ENCODE data around the gene NMNAT2. TPM values are rescaled to one million over a fixed set of nuclear protein-coding genes. Genes with fewer than 3 reads are reported as not detected.

The NMNAT2 gene
- total RNA-seq, 3 donors from 2014 or later, result 0.29 to 2.4 (median 1.6) TPM

GRCh38 chr1:183385340-183386144 lies 32.6 kb downstream of the NMNAT2 start:
- no peak for TF ChIP-seq CTCF (IDR thresholded peaks at IDR 0.05)
- TF ChIP-seq POLR2A (IDR thresholded peaks at IDR 0.05), result no peak
- TF ChIP-seq POLR2AphosphoS5 (IDR thresholded peaks at IDR 0.05), result no peak
- H3K4me3 ChIP-seq, result no peak overlapping the region
- H3K4me1 ChIP-seq, result no peaks in the 10 kb centered on the region
- H3K27ac ChIP-seq, result no peak overlapping the region
- no peak for DNase-seq (ENCODE audit: low spot score in 2 of 2)
- no peaks in the 10 kb centered on the region for H3K9me3 ChIP-seq
- intact Hi-C loops (cut with DNase I; ENCODE audit: low total_unique reads), result no loop called here
- no peaks in the 10 kb centered on the region for H3K27me3 ChIP-seq
- H3K36me3 ChIP-seq, result no peaks in the 10 kb centered on the region

GRCh38 chr1:183379951-183380350 lies 38.2 kb downstream of the NMNAT2 start:
- H3K27me3 ChIP-seq, result no peaks in the 10 kb centered on the region
- no peak overlapping the region for H3K4me3 ChIP-seq
- no peaks in the 10 kb centered on the region for H3K4me1 ChIP-seq
- intact Hi-C loops (cut with DNase I; ENCODE audit: low total_unique reads), result no loop called here
- no peak overlapping the region for H3K27ac ChIP-seq
- no peaks in the 10 kb centered on the region for H3K9me3 ChIP-seq
- no peak for DNase-seq (ENCODE audit: low spot score in 2 of 2)
- H3K36me3 ChIP-seq, result no peaks in the 10 kb centered on the region
- TF ChIP-seq POLR2AphosphoS5 (IDR thresholded peaks at IDR 0.05) (no peak), POLR2A (IDR thresholded peaks at IDR 0.05) (no peak), CTCF (IDR thresholded peaks at IDR 0.05) (no peak)

- TF ChIP-seq POLR2A (IDR thresholded peaks at IDR 0.05) (no peak), CTCF (IDR thresholded peaks at IDR 0.05) (no peak), POLR2AphosphoS5 (IDR thresholded peaks at IDR 0.05) (no peak)
- no peak for DNase-seq (ENCODE audit: low spot score in 2 of 2)
- Histone ChIP-seq H3K36me3 (no peaks in the 10 kb centered on the region), H3K4me3 (no peak overlapping the region), H3K27me3 (no peaks in the 10 kb centered on the region), H3K4me1 (no peaks in the 10 kb centered on the region), H3K9me3 (no peaks in the 10 kb centered on the region), H3K27ac (no peak overlapping the region)
- intact Hi-C loops (cut with DNase I; ENCODE audit: low total_unique reads), result no loop called here
These were observed 42.8 kb downstream of the NMNAT2 start for GRCh38 chr1:183375381-183375780.

- H3K36me3 ChIP-seq, result no peaks in the 10 kb centered on the region
- no peak for TF ChIP-seq POLR2AphosphoS5 (IDR thresholded peaks at IDR 0.05)
- no peak for TF ChIP-seq POLR2A (IDR thresholded peaks at IDR 0.05)
- no peak for TF ChIP-seq CTCF (IDR thresholded peaks at IDR 0.05)
These were observed 43.4 kb downstream of the NMNAT2 start for GRCh38 chr1:183374825-183375224.

GRCh38 chr1:183372586-183373230 lies 45.5 kb downstream of the NMNAT2 start:
- DNase-seq (ENCODE audit: low spot score in 2 of 2), result no peak
- Histone ChIP-seq H3K36me3 (no peaks in the 10 kb centered on the region), H3K4me3 (no peak overlapping the region), H3K9me3 (no peaks in the 10 kb centered on the region), H3K4me1 (no peaks in the 10 kb centered on the region), H3K27ac (no peak overlapping the region), H3K27me3 (no peaks in the 10 kb centered on the region)
- TF ChIP-seq POLR2A (IDR thresholded peaks at IDR 0.05), result no peak
- intact Hi-C loops (cut with DNase I; ENCODE audit: low total_unique reads), result no loop called here

More at GRCh38 chr1:183374825-183375224, 43.4 kb downstream of the NMNAT2 start:
- Histone ChIP-seq H3K9me3 (no peaks in the 10 kb centered on the region), H3K27me3 (no peaks in the 10 kb centered on the region), H3K4me3 (no peak overlapping the region), H3K27ac (no peak overlapping the region), H3K4me1 (no peaks in the 10 kb centered on the region)
- no peak for DNase-seq (ENCODE audit: low spot score in 2 of 2)
- intact Hi-C loops (cut with DNase I; ENCODE audit: low total_unique reads), result no loop called here
